K562 (cell line): ENCODE measurements around the gene LSM4. TPM values are rescaled to one million over a fixed set of nuclear protein-coding genes. Genes with fewer than 3 reads are reported as not detected.

Experiments used
- ATAC-seq: fragments of 200-7000 bp; cut with Tn5 transposase; 3 replicates; pipeline ENCODE4 v1.9.1; 2020; ENCODE audit warnings: moderate library complexity
- BruUV-seq: library from RNA; stranded (reverse); fragments of 400-500 nt; replicated peaks from 2 replicates; lab custom pipeline; 2021; lab: Mats Ljungman, UMichigan
- CTCF ChIA-PET: fragments of 300-600 bp; formaldehyde crosslinking; extraction: SDS; loops from one replicate; lab custom pipeline; 2021; ENCODE audit warnings: low intra/inter-chr PET ratio; lab: Yijun Ruan, JAX
- POLR2A ChIA-PET: fragments of 300-600, 350-650 bp; sonication (Branson Sonifier 250); formaldehyde crosslinking; extraction: SDS; loops from one replicate; lab custom pipeline; 2021; ENCODE audit warnings: antibody characterized with exemption, inconsistent platforms; lab: Yijun Ruan, JAX
- DNase-seq, 4 experiments: peaks; one replicate each; pipeline versions ENCODE4 v3.0.0 to v3.0.0-alpha.2; 2011 to 2018; ENCODE audit warnings: low spot score in 3 of 4, mixed read lengths in 3 of 4; ENCODE audit errors: extremely low read depth in 1 of 4
- FAIRE-seq: peaks from 2 replicates; lab custom pipeline; 2011; peaks lifted over from hg19 to GRCh38; lab: Jason Lieb, UNC
- H2AFZ ChIP-seq: 2 replicates; pipeline ENCODE4 v1.6.0; 2011; ENCODE audit warnings: low read depth, low read length, control low read depth, inconsistent platforms
- H3K27ac ChIP-seq: fragments of 200-600 bp; 3 replicates; pipeline ENCODE4 v1.8.0; 2011; ENCODE audit warnings: low read depth, mild to moderate bottlenecking, control low read depth, inconsistent platforms, low read length, moderate library complexity, mixed read lengths; ENCODE audit errors: extremely low read depth
- H3K27me3 ChIP-seq, 2 experiments: fragments of 300-600 bp in 1 of 2; 2 replicates in 1 of 2; 3 replicates in 1 of 2; pipeline versions ENCODE4 v1.6.0 to v1.8.0; 2011; ENCODE audit warnings: inconsistent platforms in 2 of 2, low read length in 2 of 2, mild to moderate bottlenecking in 1 of 2, mixed read lengths in 1 of 2, moderate library complexity in 1 of 2; ENCODE audit not compliant: control insufficient read depth in 2 of 2, insufficient read depth in 2 of 2
- H3K36me3 ChIP-seq: fragments of 300-600 bp; 3 replicates; pipeline ENCODE4 v1.8.0; 2011; ENCODE audit warnings: mild to moderate bottlenecking, low read length, inconsistent platforms; ENCODE audit not compliant: control insufficient read depth, insufficient read depth
- H3K4me1 ChIP-seq, 2 experiments: fragments of 200-600 bp in 1 of 2; replicated peaks in 1 of 2; 2 replicates in 1 of 2; 3 replicates in 1 of 2; pipeline versions ENCODE4 v1.5.1 to v1.8.0; 2011; ENCODE audit warnings: inconsistent platforms in 2 of 2, low read length in 2 of 2, mild to moderate bottlenecking in 1 of 2, mixed read lengths in 1 of 2, moderate library complexity in 1 of 2; ENCODE audit not compliant: control insufficient read depth in 2 of 2, insufficient read depth in 2 of 2
- H3K4me2 ChIP-seq: 2 replicates; pipeline ENCODE4 v1.6.1; 2011; ENCODE audit warnings: low read length, control low read depth, inconsistent platforms, mixed read lengths; ENCODE audit not compliant: insufficient read depth
- H3K4me3 ChIP-seq: fragments of 200-600 bp; sonication (generic), shearing (Covaris generic); 2 replicates; pipeline ENCODE4 v1.5.1; 2016; ENCODE audit warnings: control low read depth, inconsistent platforms
- H3K79me2 ChIP-seq: fragments of 200-600 bp; 3 replicates; pipeline ENCODE4 v1.8.0; 2011; ENCODE audit warnings: low read length, inconsistent platforms; ENCODE audit not compliant: control insufficient read depth, insufficient read depth
- H3K9ac ChIP-seq, 2 experiments: 2 replicates each; pipeline versions ENCODE4 v1.6.0 to v1.6.1; 2011; ENCODE audit warnings: low read depth in 2 of 2, low read length in 2 of 2, control low read depth in 1 of 2, inconsistent platforms in 1 of 2, mild to moderate bottlenecking in 1 of 2, mixed read lengths in 1 of 2; ENCODE audit not compliant: insufficient read depth in 1 of 2
- H3K9me1 ChIP-seq: one replicate; pipeline ENCODE4 v1.6.0; 2011; ENCODE audit warnings: inconsistent platforms, mild to moderate bottlenecking, low read length, moderate library complexity; ENCODE audit not compliant: control insufficient read depth, insufficient read depth
- H3K9me3 ChIP-seq: replicated peaks from 2 replicates; pipeline ENCODE4 v1.5.1; 2011; ENCODE audit warnings: low read depth, low read length, inconsistent platforms; ENCODE audit not compliant: control insufficient read depth, insufficient read depth
- H4K20me1 ChIP-seq: replicated peaks from 2 replicates; pipeline ENCODE4 v1.6.1; 2011; ENCODE audit warnings: low read length, inconsistent platforms, mixed read lengths; ENCODE audit not compliant: control insufficient read depth, insufficient read depth
- EZH2 ChIP-seq: IDR thresholded peaks from 2 replicates; pipeline ENCODE4 v1.6.1; 2012; ENCODE audit warnings: low read depth, mild to moderate bottlenecking, inconsistent platforms, low read length, borderline replicate concordance
- GTF2E2 ChIP-seq: fragments of 200-800 bp; sonication (Bioruptor generic); IDR thresholded peaks from 2 replicates; pipeline ENCODE4 v1.6.1; 2016; ENCODE audit warnings: missing genetic modification characterization, missing compliant biosample characterization
- MAZ ChIP-seq, 2 experiments: fragments of 450-650 bp in 1 of 2; sonication (generic) in 1 of 2; formaldehyde crosslinking; IDR thresholded peaks in 1 of 2; conservative IDR thresholded peaks in 1 of 2; 2 replicates each; pipeline versions ENCODE4 v1.4.0 to v1.5.0; 2020; ENCODE audit warnings: mild to moderate bottlenecking in 1 of 2, missing genetic modification reagents in 1 of 2
- NFXL1 ChIP-seq: fragments of 450-650 bp; formaldehyde crosslinking; IDR thresholded peaks from 2 replicates; pipeline ENCODE4 v1.4.0; 2021; ENCODE audit warnings: mild to moderate bottlenecking
- PHF20 ChIP-seq: fragments of 450-650 bp; IDR thresholded peaks from 2 replicates; pipeline ENCODE4 v1.6.1; 2018; ENCODE audit not compliant: partially characterized antibody
- PTRF ChIP-seq: fragments of 450-650 bp; IDR thresholded peaks from 2 replicates; pipeline ENCODE4 v1.6.1; 2016; ENCODE audit warnings: mild to moderate bottlenecking, missing genetic modification characterization, missing compliant biosample characterization
- SMARCE1 ChIP-seq: fragments of 450-650 bp; IDR thresholded peaks from 2 replicates; pipeline ENCODE4 v1.7.1; 2016; ENCODE audit warnings: mild to moderate bottlenecking
- SMC3 ChIP-seq: conservative IDR thresholded peaks from 2 replicates; pipeline ENCODE4 v1.6.1; 2011; ENCODE audit warnings: low read depth, low read length, improper control_type of control experiment; ENCODE audit not compliant: insufficient read depth
- STAG1 ChIP-seq: sonication (generic); formaldehyde crosslinking; IDR thresholded peaks from 2 replicates; pipeline ENCODE4 v1.5.0; 2020; ENCODE audit warnings: missing genetic modification reagents, borderline replicate concordance
- ZKSCAN8 ChIP-seq: fragments of 200-800 bp; sonication (Bioruptor generic); IDR thresholded peaks from 2 replicates; pipeline ENCODE4 v1.6.1; 2016; ENCODE audit warnings: missing genetic modification characterization, missing compliant biosample characterization
- ZNF224 ChIP-seq: sonication (generic); formaldehyde crosslinking; IDR thresholded peaks from 2 replicates; pipeline ENCODE4 v1.8.0; 2022; ENCODE audit warnings: mild to moderate bottlenecking, missing genetic modification reagents
- WGBS: fragments of 100-300 bp; shearing (Covaris generic); methylation state at CpG from one replicate; pipeline ENCODE4 v1.1.6; 2016; ENCODE audit warnings: low coverage, mixed read lengths; ENCODE audit not compliant: insufficient coverage; ENCODE audit errors: missing lambda C conversion rate; 5-methylcytosine and 5-hydroxymethylcytosine counted together
- in situ Hi-C: fragments of 300-500 bp; cut with MboI; formaldehyde crosslinking; loops from 4 replicates; pipeline ENCODE4 v1.15.0; 2018; ENCODE audit warnings: inconsistent platforms, mixed read lengths
- intact Hi-C: fragments of 100-400 bp; cut with micrococcal nuclease; formaldehyde crosslinking; loops from 2 replicates; pipeline ENCODE4 v1.14.2; 2022
- polyA plus RNA-seq, 8 experiments: library from polyadenylated mRNA; depleted of rRNA in 4 of 8; stranded (reverse) in 5 of 8; unstranded in 3 of 8; fragments of >200 nt; fragmentation: Nextera tagmentation in 2 of 8; fragmentation: Illumina TruSeq in 1 of 8; extraction: Ambion mirVana in 2 of 8; extraction: Trizol in 1 of 8; gene quantifications; 2 replicates each; pipeline versions ENCODE4 v1.2.1 to v1.2.3, GENCODE V29; 2011 to 2014; ENCODE audit warnings: inconsistent platforms in 1 of 8, missing spikeins in 1 of 8
- total RNA-seq, 7 experiments: library from RNA; depleted of rRNA in 6 of 7; stranded (reverse); fragments of >200 nt in 6 of 7; fragmentation: Illumina TruSeq in 2 of 7; extraction: Trizol in 2 of 7; gene quantifications; 2 replicates each; pipeline versions ENCODE4 v1.2.1 to v1.2.3, GENCODE V29; 2011 to 2021; ENCODE audit warnings: low replicate concordance in 1 of 7
- TF ChIP-seq, protein P1 (sequence below), 2 experiments: fragments of 450-650 bp in 1 of 2; sonication (generic) in 1 of 2; formaldehyde crosslinking in 1 of 2; IDR thresholded peaks; 2 replicates each; pipeline versions ENCODE4 v1.7.1 to v1.9.0; 2016 to 2022; ENCODE audit warnings: inconsistent platforms in 1 of 2, mild to moderate bottlenecking in 1 of 2, missing genetic modification reagents in 1 of 2

LSM4 gene
- total and polyA plus RNA-seq, 9 of the 15 experiments (the other 6 are each of a cell fraction or from before 2014, with no cell fraction given), result 11.9 to 763 (median 202) TPM

- in situ Hi-C loops, result loop anchor here (5.0 kb wide), 1 partner anchor 44 kb away; no protein-coding TSS in a partner anchor
- H3K4me3 ChIP-seq, result peak overlapping the region; percentile 69
- H3K9ac ChIP-seq, result peak overlapping the region; percentile 91 to 97
- no peak for FAIRE-seq
- H3K4me2 ChIP-seq, result peak overlapping the region; percentile 91
- POLR2A ChIA-PET, result interaction anchor here (0.6 to 3.8 kb wide), 18 partner anchors 10 to 678 kb away, joined by 3 to 117 read pairs (median 4); partner anchors contain the start of genes GDF15, IQCN and JUND
- H3K36me3 ChIP-seq, result peaks cover 43% of the 10 kb centered on the region
- H4K20me1 ChIP-seq, result no peaks in the 10 kb centered on the region
- no TSS peak for BruUV-seq
- no peaks in the 10 kb centered on the region for H3K9me1 ChIP-seq
- CTCF ChIA-PET, result no interaction called here
- H3K4me1 ChIP-seq, result peaks cover 44 to 59% of the 10 kb centered on the region in 2 experiments
- ATAC-seq, result no peak
- peaks cover 72% of the 10 kb centered on the region for H3K79me2 ChIP-seq
- H3K27ac ChIP-seq, result peak overlapping the region; percentile 89
- intact Hi-C loops, result loop anchor here (10.0 kb wide), 1 partner anchor 206 kb away; no protein-coding TSS in a partner anchor
- H2AFZ ChIP-seq, result no peak overlapping the region
- DNase-seq, result peak in 2 of 4 experiments; percentile 31 to 38
- no peaks in the 10 kb centered on the region for H3K27me3 ChIP-seq
- WGBS, result 75% methylated on average over 14 of the region's 14 CpGs
- no peaks in the 10 kb centered on the region for H3K9me3 ChIP-seq
- TF ChIP-seq GTF2E2 (tag) (0 out of 2 replicates have a peak, but pooled peaks have one; percentile 12), NFXL1 (CRISPR knock-in tag) (0 out of 2 replicates have a peak, but pooled peaks have one; percentile 35), SMC3 (no peak), MAZ (CRISPR knock-in tag; conservative IDR thresholded peaks at IDR 0.05 in 1 of 2, IDR thresholded peaks at IDR 0.05 in 1 of 2) (no peak), STAG1 (CRISPR knock-in tag) (no peak), ZKSCAN8 (CRISPR knock-in tag) (0 out of 2 replicates have a peak, but pooled peaks have one; percentile 20), SMARCE1 (no peak), PTRF (tag) (peak; percentile 56; the same call in 1 of the 2 replicates), PHF20 (no peak), EZH2 (no peak), ZNF224 (no peak)
- TF ChIP-seq, protein P1, sequence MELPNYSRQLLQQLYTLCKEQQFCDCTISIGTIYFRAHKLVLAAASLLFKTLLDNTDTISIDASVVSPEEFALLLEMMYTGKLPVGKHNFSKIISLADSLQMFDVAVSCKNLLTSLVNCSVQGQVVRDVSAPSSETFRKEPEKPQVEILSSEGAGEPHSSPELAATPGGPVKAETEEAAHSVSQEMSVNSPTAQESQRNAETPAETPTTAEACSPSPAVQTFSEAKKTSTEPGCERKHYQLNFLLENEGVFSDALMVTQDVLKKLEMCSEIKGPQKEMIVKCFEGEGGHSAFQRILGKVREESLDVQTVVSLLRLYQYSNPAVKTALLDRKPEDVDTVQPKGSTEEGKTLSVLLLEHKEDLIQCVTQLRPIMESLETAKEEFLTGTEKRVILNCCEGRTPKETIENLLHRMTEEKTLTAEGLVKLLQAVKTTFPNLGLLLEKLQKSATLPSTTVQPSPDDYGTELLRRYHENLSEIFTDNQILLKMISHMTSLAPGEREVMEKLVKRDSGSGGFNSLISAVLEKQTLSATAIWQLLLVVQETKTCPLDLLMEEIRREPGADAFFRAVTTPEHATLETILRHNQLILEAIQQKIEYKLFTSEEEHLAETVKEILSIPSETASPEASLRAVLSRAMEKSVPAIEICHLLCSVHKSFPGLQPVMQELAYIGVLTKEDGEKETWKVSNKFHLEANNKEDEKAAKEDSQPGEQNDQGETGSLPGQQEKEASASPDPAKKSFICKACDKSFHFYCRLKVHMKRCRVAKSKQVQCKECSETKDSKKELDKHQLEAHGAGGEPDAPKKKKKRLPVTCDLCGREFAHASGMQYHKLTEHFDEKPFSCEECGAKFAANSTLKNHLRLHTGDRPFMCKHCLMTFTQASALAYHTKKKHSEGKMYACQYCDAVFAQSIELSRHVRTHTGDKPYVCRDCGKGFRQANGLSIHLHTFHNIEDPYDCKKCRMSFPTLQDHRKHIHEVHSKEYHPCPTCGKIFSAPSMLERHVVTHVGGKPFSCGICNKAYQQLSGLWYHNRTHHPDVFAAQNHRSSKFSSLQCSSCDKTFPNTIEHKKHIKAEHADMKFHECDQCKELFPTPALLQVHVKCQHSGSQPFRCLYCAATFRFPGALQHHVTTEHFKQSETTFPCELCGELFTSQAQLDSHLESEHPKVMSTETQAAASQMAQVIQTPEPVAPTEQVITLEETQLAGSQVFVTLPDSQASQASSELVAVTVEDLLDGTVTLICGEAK (IDR thresholded peaks at IDR 0.05), result no peak
- TF ChIP-seq, protein P1 (CRISPR knock-in tag; IDR thresholded peaks at IDR 0.05), result no peak
Observed at GRCh38 chr19:18320865-18321733, 1.8 kb downstream of the LSM4 start.
